ENCODE results near the gene SMS.
"Not testable (repeated sequence)": the region's sequence is repeated elsewhere in the genome, so short reads cannot be mapped to it uniquely, and the experiment has no call there.

Gene SMS

DNA sequence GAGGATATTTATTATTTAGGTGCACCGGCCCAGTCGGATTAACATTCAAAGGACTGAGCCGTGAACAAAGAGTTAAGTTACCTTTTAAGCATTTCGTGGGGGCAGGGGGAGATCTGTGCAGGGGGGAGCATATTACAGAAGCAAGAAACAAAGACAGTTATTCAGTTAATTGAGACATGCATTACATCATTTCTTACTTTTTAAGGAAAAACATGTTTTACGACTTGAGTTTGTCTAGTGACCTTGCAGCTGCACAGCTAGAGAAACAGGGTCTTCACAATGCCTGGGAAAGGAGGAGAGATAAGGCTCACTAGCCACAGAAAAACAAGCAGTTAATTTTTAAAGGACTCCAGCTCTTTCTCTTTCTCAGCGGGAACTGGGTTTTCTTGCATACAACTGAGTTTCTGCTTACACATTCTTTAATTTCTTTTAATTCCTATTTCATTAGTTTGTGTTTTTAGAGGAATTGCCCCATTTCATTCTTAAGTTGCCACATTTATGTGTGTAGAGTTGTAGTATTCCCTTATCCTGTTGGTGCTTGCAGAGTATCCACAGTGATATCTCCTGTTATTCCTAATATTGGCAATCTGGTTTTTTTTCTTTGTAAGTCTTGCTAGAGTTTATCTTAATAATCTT is 12.8 kb downstream of the SMS start:
- not testable (repeated sequence) for DNase-seq

DNA sequence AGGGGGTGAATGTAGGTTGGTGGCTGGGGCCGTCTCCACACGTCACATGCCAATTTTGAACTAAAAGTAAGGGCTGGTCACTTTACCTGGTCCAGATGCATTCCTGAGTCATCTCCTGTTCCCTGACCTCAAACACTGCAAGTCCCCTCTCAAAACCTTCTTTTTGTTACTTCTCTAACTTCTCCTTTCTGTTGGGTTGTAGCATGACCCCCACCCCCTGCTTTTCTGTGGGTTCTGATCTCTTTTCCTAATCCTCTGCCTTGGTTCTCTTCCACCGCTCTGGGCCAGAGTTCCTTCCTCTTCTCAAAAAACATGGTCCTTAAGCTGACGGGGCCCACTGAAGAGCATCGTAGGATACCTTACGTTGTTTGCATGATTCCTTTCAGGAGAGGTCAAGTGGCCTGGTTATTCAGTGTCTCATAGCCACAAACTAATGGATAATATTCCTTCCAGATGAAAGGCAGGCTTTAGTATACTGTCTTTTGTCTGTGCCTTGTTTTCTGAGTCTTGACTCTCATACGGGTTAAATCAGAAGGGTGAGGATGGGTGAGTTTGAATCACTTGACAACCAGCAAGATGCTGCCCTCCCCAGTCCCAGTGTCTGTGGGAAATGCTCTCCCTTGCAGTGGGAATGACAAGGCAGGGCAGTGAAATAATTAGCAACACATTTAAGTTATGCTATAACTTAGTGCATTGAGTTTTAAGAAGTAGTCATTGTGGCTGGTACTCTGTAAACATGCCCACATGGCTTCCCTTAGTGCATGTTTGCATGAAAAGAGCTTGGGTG is 15.1 kb downstream of the SMS start:
- no peak for DNase-seq

DNA sequence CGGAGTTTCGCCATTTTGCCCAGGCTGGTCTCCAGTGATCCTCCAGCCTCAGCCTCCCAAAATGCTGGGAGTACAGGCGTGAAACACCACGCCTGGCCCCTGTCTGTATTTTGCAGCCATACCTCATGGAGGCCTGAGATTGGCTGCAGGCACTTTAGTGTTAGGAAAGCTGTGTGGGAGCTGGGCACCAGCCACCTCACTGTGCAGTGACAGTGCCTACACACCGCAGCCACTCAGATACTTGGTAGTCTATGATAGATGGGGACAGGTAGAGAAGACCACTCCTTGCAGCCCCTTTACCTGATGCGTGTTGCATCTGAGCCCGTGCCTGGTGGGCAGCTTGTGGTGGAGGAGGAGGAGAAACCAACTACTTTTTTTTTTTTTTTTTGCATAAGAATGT is 16.3 kb downstream of the SMS start:
- no peak for DNase-seq

DNA sequence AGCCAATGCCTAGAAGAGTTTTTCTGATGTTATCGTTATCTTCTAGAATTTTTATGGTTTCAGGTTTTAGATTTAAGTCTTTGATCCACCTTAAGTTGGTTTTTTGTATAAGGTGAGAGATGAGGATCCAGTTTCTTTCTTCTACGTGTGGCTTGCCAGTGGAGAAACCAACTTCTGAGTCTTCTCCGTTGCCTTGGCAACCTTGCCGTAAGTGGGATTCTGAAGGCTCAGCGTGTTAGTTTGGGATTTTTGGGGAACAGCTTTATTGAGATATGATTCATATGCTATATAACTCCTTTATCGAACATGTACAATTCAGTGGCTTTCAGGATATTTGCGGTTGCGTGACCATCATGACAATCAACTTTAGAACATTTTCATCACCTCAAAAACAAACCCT is 17.7 kb downstream of the SMS start:
- no peak for DNase-seq

DNA sequence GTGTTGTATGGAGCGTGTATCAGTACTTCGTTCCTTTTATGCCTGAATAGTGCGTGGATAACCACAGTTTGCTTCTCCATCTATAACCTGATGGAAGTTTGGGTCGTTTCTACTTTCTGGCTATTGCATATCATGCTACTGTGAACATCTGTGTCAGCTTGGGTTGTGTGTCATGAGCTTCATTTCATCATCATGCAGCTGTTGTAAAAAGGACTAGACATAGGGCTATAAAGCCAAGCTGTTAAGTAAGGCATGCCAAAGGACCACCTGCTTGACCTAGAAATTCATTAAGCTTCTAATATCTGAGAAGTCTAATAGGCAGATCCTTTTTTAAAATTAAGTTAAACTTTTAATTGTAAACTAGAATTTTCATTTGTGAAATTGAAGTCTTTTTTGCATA is 18.4 kb downstream of the SMS start:
- no peak for DNase-seq

DNA sequence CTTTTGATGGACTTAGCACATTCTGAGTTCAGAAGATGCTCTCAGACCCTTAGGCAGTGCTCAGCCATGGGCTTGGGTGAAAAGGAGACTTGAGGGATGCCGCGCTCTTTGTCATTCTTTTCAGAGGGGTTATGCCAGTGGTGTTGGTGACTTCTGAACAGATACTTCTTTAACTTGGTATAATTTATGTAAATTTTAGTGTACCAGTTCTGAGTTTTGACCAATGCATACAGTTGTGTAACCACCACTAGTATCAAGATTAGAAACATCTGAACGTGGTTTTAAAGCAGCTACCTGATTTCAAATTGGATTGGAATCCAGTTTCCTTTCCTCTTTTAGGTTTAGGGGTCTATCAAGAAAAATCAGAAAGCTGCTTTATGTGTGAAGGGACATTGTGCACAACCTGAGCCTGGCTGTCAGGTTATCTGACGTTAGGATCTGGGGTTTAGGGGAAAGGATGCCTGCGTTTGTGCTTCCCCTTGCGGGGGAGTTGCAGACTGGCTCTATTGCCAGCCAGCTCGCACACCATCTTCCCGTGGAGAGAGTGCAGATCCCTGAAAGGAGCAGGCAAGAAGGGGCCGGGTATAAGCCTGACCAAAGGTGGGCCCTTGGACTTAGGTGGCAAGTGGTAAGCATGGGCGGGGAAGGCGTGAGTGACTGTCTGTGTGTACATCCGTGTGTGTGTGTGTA is 19.0 kb downstream of the SMS start:
- no peak for DNase-seq

DNA sequence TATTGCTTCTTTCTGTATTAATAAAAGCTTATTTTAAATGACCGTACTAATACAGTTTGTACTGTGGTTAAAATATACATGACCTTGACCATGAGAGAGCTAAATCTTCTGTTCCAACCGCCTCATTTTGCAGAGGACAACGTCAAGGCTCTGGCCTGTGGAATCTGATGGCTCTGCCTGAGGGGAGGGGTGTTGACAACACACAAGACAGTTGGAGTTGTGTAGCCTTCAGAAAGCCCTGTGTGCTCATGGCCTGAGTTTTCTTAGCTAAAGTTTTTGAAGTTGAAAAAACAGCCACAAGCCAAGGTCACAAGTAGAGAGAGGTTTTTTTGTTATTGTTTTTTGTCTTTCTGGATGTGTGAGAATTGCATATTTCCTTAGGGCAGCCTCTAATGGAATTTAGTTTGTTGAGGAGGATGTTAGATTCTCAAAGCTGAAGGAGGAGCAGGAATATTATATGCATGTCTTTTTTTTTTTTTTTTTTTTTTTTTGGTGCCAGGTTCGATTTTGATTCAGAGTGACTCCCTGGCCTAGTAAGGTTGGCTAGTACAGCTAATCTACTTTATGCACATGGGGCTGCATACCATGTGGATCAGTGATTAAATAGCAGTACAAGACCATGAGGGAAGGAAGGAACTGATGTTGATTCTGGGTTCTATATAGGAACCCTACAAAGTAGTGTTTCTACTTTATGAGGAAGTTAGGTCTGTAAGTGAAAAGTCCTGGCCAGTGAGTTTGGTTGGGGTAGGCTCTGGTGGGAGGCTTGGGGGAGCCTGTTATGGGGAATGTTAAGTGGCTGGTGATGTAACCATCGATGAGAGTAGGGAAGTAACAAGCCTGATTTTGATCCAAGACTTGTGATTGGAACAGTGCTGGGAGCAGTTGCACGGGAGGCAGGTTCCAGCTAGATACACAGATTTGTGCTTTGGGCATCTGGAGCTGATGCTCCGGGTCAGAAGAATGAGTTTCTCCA is 20.3 kb downstream of the SMS start:
- DNase-seq, result no peak

DNA sequence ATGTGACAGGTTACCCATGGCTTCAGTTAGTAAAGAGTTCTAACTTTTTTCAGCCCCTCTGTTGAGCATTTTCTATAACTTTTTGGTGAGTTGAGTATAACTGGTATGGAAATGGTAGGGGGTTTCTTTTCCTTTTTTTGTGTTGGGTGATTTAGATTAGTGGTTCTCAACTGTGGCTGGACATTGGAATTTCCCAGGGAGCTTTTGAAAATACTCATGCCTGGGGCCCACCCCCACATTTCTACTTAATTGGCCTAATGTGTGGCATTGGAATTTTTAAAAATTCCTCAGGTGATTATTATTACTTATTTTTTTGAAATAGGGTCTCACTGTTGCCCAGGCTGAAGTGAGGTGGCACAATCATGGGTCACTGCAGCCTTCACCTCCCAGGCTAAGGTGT is 21.9 kb downstream of the SMS start:
- DNase-seq, result no peak

DNA sequence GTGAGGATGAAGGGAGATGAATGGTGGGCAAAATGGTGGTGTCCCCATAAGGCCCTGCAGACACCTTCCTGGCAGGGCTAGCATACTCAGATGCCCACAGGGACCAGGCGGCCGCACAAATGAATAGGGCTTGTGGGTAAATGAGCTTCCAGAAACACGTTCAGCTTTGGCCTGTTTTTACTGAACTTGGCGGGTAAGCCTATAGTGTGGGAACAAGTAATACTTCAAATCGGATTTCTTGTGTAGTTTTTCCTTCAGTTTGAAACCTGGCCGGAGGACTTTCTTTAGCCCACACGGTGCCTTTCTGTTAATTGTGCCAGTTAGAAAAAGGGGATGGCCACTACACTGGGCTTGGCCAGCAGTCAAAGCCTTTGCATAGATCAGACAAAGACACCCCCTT is 22.8 kb downstream of the SMS start:
- DNase-seq, result no peak

DNA sequence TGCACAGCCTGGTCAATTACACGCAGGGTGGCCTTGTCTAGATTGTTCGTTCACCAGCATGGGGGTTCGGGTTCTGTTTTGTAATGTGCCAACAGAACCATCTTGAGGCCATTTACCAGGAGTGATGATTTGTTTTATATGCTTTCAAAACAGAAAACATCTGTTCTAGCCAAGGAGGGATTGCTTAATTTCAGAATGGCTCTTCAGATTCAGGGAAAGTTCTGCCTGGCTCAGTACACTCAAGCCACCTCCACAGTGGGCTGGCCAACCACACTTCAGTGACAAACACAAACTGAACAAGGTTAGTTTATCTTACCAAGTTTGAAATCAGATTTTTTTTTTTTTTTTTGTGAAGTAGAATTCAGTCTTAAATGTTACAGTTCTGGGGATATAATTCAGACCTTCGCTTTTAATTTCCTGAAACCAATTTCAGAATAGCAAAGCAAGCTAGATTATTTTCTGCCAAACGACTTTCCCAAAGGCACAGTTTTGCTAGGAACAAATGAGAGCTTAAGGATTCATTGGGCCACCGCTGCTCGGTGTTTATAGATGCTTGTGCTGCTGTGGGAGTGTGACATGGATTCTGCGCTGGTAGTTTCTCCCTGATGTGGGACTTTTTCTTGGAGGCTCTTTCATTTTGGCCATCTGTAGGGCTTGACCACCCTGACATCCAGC is 23.4 kb downstream of the SMS start:
- no peak for DNase-seq

DNA sequence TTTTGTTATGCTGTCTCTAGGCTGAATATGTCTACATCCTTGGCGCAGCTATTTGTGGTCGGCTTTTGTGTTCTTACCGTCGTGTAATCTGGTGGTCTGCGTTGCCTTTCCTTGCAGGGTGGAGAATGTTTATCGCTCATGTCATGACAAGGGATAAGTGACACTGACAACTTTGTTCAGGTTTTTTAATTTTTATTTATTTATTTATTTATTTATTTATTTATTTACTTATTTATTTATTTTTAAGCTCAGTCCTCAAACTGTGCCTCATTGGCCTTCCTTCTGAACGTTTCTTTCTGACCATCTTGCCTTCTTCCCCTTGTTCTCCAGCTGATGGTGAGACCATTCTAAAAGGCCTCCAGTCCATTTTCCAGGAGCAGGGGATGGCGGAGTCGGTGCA is 26.4 kb downstream of the SMS start:
- no peak for DNase-seq

DNA sequence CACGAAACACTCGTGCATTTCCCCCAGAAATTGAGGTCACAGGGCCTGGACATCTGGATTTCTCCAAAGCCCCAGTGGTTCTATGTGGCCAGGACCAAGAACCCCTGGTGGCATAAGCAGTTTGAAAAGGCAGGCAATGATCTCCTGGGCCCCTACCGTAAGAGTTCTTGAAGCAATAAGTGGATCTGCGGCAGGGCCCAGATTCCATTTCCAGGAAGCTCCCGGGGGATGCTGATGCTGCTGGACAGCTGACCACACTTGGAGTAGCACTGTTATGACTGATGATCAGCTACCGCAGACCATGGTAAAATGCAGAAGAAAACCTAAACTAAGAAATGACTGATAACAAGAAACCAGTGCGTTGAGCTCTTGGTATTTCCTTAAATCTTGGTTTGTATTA is 27.8 kb downstream of the SMS start:
- no peak for DNase-seq

DNA sequence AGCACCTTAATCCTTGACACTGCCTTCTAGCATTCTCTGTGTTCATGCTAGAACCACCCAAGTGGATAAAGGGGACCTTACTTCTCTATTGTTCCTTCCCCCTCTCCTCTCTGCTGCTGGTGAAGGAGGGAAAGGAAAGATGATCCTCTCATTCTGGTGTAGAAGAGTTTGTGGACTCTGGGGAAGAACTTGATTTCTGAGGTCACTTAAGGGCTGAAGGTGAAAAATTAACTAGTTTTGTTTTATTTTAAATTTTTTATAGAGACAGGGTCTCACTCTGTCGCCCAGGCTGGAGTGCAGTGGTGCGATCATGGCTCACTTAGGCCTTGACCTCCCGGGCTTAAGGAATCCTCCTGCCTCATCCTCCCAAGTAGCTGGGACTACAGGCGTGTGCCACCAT is 29.8 kb downstream of the SMS start:
- no peak for DNase-seq

DNA sequence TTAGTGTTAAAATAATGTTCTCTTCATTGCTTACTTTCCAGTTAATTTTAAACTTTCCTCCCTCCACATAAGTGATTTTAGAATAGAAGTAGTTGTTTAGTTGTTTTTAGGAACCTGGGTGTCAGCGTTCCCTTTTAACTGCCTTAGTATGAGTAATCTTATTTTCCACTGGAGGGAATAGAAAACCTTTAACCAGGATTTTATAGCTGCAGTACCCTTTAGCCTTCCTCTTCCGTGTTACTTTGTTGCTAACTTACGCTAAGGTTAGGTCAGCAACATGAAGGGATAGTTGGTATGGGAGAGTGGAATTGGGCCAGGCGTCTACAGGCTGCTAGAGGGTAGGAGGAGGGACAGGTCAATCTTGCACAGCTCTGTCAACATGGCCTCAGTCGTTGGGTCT is 31.5 kb downstream of the SMS start:
- no peak for DNase-seq

DNA sequence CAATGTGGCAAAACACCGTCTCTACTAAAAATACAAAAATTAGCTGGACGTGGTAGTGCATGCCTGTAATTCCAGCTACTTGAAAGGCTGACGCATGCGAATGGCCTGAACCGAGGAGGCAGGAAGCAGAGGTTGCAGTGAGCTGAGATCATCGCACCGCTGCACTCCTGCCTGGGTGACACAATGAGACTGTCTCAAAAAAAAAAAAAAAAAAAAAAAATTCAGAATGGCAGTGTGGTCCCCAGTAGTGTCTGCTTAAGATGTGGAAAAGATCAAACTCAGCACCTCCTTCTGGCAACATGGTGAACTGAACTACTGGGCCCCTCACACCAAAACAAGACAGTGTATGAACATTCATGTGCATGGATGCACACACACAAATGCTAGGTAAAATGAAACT is 32.2 kb downstream of the SMS start:
- DNase-seq, result no peak

DNA sequence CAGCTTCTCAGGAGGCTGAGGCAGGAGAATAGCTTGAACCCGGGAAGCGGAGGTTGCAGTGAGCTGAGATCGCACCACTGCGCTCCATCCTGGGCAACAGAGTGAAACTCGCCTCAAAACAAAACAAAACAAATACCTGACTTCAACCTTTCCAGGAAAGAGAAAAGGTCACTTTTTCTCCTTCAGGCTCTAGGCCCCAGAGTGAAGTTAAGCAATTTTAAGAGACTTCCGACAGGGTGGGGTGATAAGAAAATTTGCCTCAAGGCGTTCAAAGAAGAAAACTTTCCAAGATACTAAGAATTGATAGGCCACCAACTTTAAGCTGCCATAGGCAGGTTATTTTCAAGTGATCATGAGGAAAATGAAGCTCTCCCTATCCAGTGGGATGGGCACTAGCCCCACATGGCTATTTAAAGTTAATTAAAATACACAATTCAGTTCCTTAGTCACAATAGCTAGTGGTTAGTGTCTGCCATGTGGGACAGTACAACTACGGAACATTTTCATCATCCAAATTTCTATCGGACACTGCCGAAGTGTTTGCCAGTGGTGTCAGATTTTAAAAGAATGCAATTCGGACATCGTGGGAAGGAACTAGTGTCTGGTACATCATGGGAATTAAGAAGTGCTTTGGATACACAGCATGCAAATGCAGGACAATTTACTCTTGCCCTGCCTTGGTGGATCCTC is 33.0 kb downstream of the SMS start:
- DNase-seq, result no peak

DNA sequence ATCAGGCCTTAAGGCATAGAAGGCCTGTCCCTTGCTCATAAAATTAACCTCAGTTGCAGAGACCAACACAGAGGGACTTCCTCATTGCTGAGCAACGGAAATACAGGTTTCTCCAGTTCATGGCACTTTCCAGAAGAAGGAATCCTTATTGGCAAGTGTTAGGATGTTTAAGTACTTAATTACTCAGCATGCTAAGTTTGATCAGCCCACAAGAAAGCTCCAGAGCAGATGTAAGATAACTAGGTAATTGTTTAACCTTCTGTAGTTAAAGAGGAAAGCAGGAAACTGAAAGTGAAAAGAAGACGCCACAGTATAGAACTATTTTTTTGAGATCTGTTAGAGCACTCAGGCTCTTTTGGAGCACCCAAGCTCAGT is 33.5 kb downstream of the SMS start:
- no peak for DNase-seq

DNA sequence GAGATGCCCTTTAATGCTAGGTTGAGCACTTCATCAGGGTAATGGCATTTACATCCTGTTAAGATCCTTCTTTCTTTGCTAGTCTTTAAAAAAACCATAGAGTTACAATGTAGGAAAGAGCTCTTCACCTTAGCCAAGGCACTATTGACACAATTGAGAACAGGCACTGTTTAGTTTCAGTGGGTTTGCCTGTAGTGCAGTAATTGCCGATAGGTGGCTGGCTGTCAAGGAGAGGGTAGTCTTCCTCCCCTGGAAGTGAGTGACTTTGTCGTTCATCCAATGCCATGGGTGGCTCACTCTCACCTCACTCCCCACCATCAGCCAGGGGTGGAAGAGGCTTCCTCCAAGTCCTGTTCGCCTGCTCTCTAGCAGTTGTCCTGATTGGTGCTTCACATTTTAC is 34.7 kb downstream of the SMS start:
- DNase-seq, result no peak

DNA sequence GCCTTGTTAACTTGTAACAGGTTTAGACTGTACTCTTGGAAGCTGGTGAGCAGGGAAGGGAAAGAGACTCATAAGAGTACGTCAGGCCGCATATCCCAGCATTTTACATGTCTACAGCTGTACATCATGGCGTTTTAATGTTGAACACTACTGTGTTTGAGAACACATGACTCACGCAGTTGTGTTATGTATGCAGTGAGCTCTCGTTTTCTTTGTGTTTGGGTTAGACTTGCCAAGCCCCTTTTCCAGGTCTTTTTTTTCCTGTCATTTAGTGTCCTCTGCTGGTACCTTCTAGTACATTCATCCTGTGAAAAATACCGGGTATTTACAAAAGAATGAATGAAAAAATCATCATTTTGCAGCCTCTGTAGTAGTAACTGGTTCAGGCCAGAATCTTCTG is 35.3 kb downstream of the SMS start:
- peak in 1 of 2 experiments; percentile 10 for DNase-seq

DNA sequence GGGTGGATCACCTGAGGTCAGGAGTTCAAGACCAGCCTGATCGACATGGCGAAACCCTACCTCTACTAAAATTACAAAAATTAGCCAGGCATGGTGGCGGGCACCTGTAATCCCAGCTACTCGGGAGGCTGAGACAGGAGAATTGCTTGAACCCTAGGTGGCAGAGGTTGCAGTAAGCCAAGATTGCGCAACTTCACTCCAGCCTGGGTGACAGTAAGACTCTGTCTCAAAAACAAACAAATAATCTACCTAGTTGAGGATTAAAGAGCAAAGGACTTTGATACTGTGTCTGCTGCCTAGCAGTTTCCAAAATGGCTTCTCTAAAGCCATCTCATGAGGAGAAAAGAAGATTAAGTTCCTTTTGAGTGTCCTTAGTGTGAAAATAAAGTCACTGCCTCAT is 37.8 kb downstream of the SMS start:
- no peak for DNase-seq

DNA sequence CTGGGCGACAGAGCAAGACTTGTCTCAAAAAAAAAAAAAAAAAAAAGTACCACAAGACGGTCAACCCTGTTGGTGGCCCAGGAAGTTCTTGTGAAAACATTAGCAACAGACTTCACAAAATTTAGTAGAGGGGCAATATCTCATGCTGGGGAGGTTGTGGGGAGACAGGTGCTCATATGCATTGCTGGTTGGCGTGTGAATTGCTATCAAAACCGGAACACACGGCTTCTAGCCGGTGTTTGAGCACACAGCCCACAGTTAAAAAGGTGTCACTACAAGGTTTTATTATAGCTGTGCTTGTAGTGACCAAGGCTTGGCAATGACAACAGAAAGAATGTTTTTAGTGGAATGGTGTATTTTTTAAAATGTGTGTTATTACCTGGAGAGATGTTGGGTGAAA is 41.8 kb downstream of the SMS start:
- no peak for DNase-seq

DNA sequence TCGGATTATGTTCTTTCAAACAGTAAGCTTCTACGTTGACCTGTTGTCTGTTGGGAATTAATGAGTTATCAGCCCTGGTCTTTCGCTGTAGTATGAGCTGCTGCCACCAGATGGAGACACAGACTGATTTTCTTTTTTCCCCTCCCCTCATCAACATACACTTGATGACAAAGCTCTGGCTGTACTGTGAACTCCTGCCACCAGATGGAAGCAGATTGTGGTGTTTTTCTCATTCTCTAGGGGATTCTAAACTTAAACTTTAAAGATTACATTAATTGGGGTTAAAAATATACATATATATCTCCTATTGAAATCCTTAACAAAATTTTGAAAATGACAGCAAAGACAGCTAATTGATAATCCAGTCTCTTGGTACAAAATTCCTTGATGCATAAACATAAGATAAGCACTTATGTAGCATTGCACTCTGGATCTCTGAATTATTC is 44.8 kb downstream of the SMS start:
- peak in 1 of 2 experiments; percentile 60 for DNase-seq
